Activated naive CD8-positive, alpha-beta T cell (primary cell): ENCODE data around the gene RBCK1.

Experiments
- H3K27ac Mint-ChIP-seq: one replicate; pipeline ENCODE4 v1.8.0; 2021; ENCODE audit warnings: mixed read lengths
- H3K27me3 Mint-ChIP-seq: one replicate; pipeline ENCODE4 v1.8.0; 2021; ENCODE audit warnings: mixed read lengths
- H3K36me3 Mint-ChIP-seq: one replicate; pipeline ENCODE4 v1.8.0; 2021; ENCODE audit warnings: mixed read lengths
- H3K4me1 Mint-ChIP-seq: one replicate; pipeline ENCODE4 v1.8.0; 2021; ENCODE audit warnings: low read depth, mixed read lengths
- H3K4me3 Mint-ChIP-seq: one replicate; pipeline ENCODE4 v1.8.0; 2021; ENCODE audit warnings: mild to moderate bottlenecking, mixed read lengths
- H3K9me3 Mint-ChIP-seq: one replicate; pipeline ENCODE4 v1.8.0; 2021; ENCODE audit warnings: low read depth, mixed read lengths

RBCK1 gene

DNA sequence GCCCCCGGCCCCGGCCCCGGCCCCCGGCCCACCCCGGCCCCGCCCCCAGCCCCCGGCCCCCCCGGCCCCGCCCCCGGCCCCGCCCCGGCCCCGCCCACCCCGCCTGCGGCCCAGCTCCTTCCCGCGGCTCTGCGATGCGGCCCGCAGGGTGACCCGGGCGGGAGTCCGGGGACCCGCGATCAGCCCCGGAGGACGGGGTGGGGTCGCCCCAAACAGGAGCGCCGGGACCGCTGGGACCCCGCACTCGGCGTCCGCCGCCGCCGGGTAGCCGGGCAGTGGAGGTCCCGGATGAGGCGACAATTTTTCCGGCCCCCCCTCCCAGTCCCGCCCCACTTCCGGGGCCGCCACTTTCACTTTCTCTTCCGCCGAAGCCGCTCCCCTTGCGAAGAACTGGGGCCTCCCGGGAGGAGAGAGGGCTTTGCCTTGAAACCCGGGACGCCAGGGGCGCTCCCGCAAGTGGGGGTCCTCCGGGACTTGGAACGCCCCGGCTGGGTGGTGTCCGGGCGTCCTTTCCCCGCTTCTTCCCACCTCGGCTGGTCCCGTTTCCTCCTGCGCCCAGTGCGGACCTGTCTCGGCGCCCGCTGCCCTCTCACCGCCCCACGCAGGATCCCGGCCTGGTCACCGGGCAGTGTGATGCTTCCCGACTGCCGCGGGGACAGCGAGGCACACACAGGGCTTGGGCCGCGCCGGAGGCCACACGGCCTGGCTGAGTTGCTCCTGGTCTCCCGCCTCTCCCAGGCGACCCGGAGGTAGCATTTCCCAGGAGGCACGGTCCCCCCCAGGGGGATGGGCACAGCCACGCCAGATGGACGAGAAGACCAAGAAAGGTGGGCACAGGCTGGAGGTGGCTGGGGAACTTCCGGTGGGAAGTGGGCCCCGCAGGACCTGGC lies at the start of gene RBCK1:
RBCK1 (plus strand) TSS at position 347 of the 890 bp plus-strand sequence; CDS start at position 806, 459 bp downstream.
- H3K36me3 Mint-ChIP-seq: peaks cover 14% of the 10 kb centered on the region

DNA sequence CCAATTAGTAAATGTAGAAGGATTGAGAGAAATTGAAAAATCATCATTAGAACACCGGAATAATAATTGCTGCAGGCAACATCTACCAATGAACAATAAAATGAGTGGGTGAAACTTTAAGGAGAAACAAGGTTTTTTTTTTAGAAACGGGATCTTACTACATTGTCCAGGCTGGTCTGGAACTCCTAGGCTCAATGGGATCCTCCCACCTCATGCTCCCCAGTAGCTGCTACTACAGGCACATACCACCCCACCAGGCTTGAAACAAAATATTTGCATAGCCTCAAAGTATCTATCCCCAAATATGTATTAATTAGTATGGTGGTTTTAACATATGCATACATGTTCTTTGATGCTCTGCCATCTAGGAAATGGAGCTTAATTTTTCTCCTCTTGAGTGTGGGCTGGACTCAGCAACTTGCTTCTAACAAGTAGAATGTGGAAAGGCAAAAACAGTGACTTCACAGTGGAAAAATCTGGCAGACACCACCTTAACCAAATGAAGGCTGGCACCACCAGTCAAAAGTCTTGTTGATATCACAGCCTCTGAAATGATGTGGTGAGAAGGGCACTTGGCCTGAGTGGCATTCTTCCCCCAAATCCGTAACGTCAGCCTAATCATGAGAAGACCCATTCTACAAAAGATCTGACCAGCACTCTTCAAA lies 49.1 kb upstream of the RBCK1 start:
- Mint-ChIP-seq H3K27me3 (no peaks in the 10 kb centered on the region), H3K9me3 (no peaks in the 10 kb centered on the region), H3K36me3 (no peaks in the 10 kb centered on the region), H3K27ac (no peak overlapping the region), H3K4me1 (peaks cover 6% of the 10 kb centered on the region), H3K4me3 (no peak overlapping the region)

More for the DNA sequence above, at the start of gene RBCK1:
- H3K4me3 Mint-ChIP-seq: peak within 1 kb of the TSS; percentile 96
- no peaks in the 10 kb centered on the region for H3K9me3 Mint-ChIP-seq
- H3K27ac Mint-ChIP-seq: peak within 1 kb of the TSS; percentile 97
- H3K27me3 Mint-ChIP-seq: no peaks in the 10 kb centered on the region
- peaks cover 42% of the 10 kb centered on the region for H3K4me1 Mint-ChIP-seq

GRCh38 chr20:361561-361960 lies 46.5 kb upstream of the RBCK1 start:
- H3K4me3 Mint-ChIP-seq: no peak overlapping the region
- no peaks in the 10 kb centered on the region for H3K36me3 Mint-ChIP-seq
- H3K9me3 Mint-ChIP-seq: no peaks in the 10 kb centered on the region
- peaks cover 23% of the 10 kb centered on the region for H3K4me1 Mint-ChIP-seq
- no peaks in the 10 kb centered on the region for H3K27me3 Mint-ChIP-seq
- H3K27ac Mint-ChIP-seq: no peak overlapping the region

- no peak overlapping the region for H3K4me3 Mint-ChIP-seq
- no peaks in the 10 kb centered on the region for H3K27me3 Mint-ChIP-seq
- peak overlapping the region; percentile 46 for H3K27ac Mint-ChIP-seq
- H3K36me3 Mint-ChIP-seq: no peaks in the 10 kb centered on the region
- peaks cover 28% of the 10 kb centered on the region for H3K4me1 Mint-ChIP-seq
- H3K9me3 Mint-ChIP-seq: no peaks in the 10 kb centered on the region
Observed at GRCh38 chr20:362271-363254, 45.5 kb upstream of the RBCK1 start.

GRCh38 chr20:363319-364078 lies 44.6 kb upstream of the RBCK1 start:
- Mint-ChIP-seq H3K27ac (no peak overlapping the region), H3K4me3 (no peak overlapping the region), H3K9me3 (no peaks in the 10 kb centered on the region), H3K27me3 (no peaks in the 10 kb centered on the region), H3K4me1 (peaks cover 28% of the 10 kb centered on the region), H3K36me3 (no peaks in the 10 kb centered on the region)

GRCh38 chr20:364905-365794 lies 42.9 kb upstream of the RBCK1 start:
- H3K27me3 Mint-ChIP-seq: no peaks in the 10 kb centered on the region

DNA sequence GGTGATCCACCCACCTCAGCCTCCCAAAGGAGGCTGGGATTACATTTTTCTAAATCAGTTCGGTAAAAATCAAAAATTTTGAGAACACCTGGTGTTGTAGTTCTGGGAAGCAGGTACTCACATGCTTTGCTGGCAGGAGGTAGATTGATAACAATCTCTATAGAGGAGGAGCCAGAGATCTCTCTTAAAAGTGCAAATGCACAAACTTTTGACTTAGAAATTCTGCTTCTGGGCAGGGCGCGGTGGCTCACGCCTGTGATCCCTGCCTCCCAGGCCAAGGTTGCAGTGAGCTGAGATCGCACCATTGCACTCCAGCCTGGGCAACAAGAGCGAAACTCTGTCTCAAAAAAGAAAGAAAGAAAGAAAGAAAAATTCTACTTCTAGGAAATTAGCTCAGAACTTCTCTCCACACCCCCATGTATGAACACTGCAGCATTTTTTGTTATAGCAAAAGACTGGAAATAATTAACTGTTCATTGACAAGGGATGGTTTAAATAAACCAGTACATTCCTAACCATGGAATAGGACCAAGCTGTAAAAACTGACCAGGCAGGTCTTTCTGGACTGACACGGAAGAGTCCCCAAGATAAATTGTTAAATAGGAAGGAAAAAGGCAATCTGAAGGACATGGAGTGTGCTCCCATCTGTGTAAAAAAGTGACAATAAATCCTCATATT lies 41.9 kb upstream of the RBCK1 start:
- no peak overlapping the region for H3K27ac Mint-ChIP-seq
- H3K4me1 Mint-ChIP-seq: peaks cover 28% of the 10 kb centered on the region
- H3K9me3 Mint-ChIP-seq: no peaks in the 10 kb centered on the region
- H3K4me3 Mint-ChIP-seq: no peak overlapping the region
- H3K27me3 Mint-ChIP-seq: no peaks in the 10 kb centered on the region
- H3K36me3 Mint-ChIP-seq: no peaks in the 10 kb centered on the region

More at GRCh38 chr20:364905-365794, 42.9 kb upstream of the RBCK1 start:
- H3K9me3 Mint-ChIP-seq: no peaks in the 10 kb centered on the region
- no peak overlapping the region for H3K27ac Mint-ChIP-seq
- H3K4me3 Mint-ChIP-seq: no peak overlapping the region
- H3K4me1 Mint-ChIP-seq: peaks cover 28% of the 10 kb centered on the region
- no peaks in the 10 kb centered on the region for H3K36me3 Mint-ChIP-seq

GRCh38 chr20:366719-367485 lies 41.2 kb upstream of the RBCK1 start:
- no peaks in the 10 kb centered on the region for H3K36me3 Mint-ChIP-seq
- H3K27me3 Mint-ChIP-seq: no peaks in the 10 kb centered on the region
- H3K4me3 Mint-ChIP-seq: no peak overlapping the region
- H3K4me1 Mint-ChIP-seq: peaks cover 28% of the 10 kb centered on the region
- H3K27ac Mint-ChIP-seq: no peak overlapping the region
- no peaks in the 10 kb centered on the region for H3K9me3 Mint-ChIP-seq

DNA sequence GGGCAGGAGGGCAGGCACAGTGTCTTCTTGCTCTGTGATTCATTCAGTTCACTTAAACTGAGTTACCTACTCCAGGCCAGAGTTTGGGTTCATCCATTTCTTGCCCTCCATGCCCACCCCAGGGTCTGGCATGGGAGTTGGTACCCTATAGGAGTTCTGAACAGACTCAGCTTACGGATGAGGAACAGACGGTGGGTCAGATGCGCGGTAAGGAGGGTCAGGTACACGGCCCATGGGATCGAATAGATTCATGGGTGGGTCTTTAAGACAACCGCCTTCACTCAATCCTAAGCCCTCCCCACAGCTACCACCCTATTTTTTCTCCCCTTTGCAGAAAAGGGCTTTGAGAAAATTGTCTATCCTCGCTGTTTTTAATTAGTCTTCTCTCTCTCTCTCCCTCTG lies 40.6 kb upstream of the RBCK1 start:
- no peak overlapping the region for H3K4me3 Mint-ChIP-seq
- peaks cover 26% of the 10 kb centered on the region for H3K4me1 Mint-ChIP-seq
- H3K36me3 Mint-ChIP-seq: no peaks in the 10 kb centered on the region
- H3K27ac Mint-ChIP-seq: no peak overlapping the region
- no peaks in the 10 kb centered on the region for H3K27me3 Mint-ChIP-seq
- no peaks in the 10 kb centered on the region for H3K9me3 Mint-ChIP-seq

DNA sequence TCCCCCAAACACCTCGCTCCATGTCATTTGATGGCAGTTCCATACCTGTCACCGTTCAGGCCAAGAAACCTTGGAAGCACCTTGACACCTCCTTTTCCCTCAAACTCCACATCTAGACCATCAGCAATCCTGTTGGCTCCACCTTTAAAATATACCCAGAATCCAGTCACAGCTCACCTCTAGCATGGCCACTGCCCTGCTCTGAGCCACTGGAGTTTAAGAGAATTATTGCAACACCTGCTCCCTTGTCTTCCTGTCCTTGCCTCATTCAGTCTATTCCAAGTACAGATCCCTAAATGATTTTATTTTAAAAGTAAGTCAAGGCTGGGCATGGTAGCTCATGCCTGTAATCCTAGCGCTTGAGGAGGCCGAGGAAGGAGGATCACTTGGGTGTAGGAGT lies 39.2 kb upstream of the RBCK1 start:
- Mint-ChIP-seq H3K4me3 (no peak overlapping the region), H3K4me1 (peaks cover 23% of the 10 kb centered on the region), H3K27ac (no peak overlapping the region), H3K27me3 (no peaks in the 10 kb centered on the region), H3K36me3 (no peaks in the 10 kb centered on the region), H3K9me3 (no peaks in the 10 kb centered on the region)

DNA sequence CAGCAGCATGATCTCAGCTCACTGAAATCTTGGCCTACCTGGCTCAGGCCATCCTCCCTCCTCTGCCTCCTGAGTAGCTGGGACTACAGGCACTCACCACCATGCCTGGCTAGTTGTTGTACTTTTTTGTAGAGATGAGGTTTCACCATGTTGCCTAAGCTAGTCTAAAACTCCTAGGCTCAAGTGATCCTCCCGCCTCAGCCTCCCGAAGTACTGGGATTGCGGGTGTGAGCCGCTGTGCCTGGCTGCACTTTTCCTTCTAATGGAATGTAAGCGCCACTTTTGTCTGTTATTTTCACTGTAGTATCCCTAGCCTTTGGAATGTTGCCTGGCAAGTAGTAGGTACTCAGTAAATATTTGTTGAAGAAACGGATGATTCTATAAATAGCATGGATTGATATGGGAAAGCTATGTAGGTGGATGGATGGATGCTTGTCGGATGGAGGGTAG lies 37.9 kb upstream of the RBCK1 start:
- no peaks in the 10 kb centered on the region for H3K36me3 Mint-ChIP-seq
- H3K4me1 Mint-ChIP-seq: peaks cover 18% of the 10 kb centered on the region

DNA sequence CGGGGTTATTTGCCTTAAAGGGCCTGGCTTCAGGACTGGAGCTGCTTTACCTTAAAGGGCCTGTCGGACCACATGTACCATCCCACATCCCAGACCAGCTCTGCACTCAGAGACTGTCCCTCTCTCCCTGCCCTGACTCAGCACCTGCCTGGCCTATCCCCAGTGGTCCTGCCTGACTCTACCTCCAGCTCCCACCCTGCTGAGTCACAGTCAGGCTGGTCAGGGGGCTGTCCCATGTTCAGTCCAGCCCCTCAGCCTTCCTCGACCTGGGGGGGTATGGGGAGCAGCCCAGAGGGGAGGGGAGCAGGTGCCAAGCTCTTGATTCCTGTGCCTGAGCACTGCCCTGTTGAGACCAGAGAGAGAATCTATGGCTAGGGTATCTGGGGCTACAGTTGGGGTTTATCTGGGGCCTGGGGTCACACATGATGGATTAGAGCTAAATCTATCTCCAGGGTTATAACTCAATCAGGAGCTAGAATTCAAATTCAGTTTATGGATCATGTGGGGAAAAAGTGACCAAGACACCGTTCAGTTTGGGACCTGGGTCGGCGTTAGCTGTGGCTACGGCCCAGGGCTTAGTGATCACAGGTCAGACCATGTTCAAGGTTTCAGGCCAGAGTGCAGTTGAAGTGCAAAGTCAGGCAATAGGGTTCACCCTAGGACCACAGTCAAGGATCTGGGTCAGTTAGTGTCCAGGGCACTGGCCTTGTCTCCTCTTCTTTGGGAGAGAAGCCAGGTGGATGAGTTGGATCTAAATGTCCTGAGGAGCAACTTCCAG lies 36.9 kb upstream of the RBCK1 start:
- H3K36me3 Mint-ChIP-seq: no peaks in the 10 kb centered on the region
- peaks cover 10% of the 10 kb centered on the region for H3K4me1 Mint-ChIP-seq
- H3K27me3 Mint-ChIP-seq: no peaks in the 10 kb centered on the region
- H3K9me3 Mint-ChIP-seq: no peaks in the 10 kb centered on the region
- H3K27ac Mint-ChIP-seq: no peak overlapping the region
- no peak overlapping the region for H3K4me3 Mint-ChIP-seq

More for the DNA sequence above, 37.9 kb upstream of the RBCK1 start:
- Mint-ChIP-seq H3K27me3 (no peaks in the 10 kb centered on the region), H3K4me3 (no peak overlapping the region), H3K9me3 (no peaks in the 10 kb centered on the region), H3K27ac (no peak overlapping the region)
